Esophagus muscularis mucosa (tissue), 4 donors: ENCODE results near the gene SRGAP3. TPM values are rescaled to one million over a fixed set of nuclear protein-coding genes. Genes with fewer than 3 reads are reported as not detected.

Experiments used
- DNase-seq: peaks from one replicate; pipeline ENCODE4 v3.0.0-alpha.2; 2017; ENCODE audit errors: extremely low spot score
- H3K27ac ChIP-seq, 4 donors: fragments of 200-600 bp; sonication (generic); replicated peaks in 1 of 4; 1 replicate in 3 of 4; 2 replicates in 1 of 4; pipeline ENCODE4 v1.5.1; 2016 to 2019; ENCODE audit warnings: mild to moderate bottlenecking in 1 of 4
- H3K27me3 ChIP-seq, 4 donors: fragments of 200-600 bp; sonication (generic); one replicate each; pipeline versions ENCODE4 v1.5.1 to v1.6.0; 2016 to 2019
- H3K36me3 ChIP-seq, 4 donors: fragments of 200-600 bp; sonication (generic); one replicate each; pipeline ENCODE4 v1.5.1; 2016 to 2019
- H3K4me1 ChIP-seq, 4 donors: fragments of 200-600 bp; sonication (generic); one replicate each; pipeline ENCODE4 v1.5.1; 2016 to 2019
- H3K4me3 ChIP-seq, 4 donors: fragments of 200-600 bp; sonication (generic); 1 replicate in 2 of 4; 2 replicates in 2 of 4; pipeline ENCODE4 v1.5.1; 2016 to 2019; ENCODE audit warnings: mild to moderate bottlenecking in 4 of 4, moderate library complexity in 1 of 4
- H3K9me3 ChIP-seq, 4 donors: fragments of 200-600 bp; sonication (generic); 1 replicate in 3 of 4; 2 replicates in 1 of 4; pipeline ENCODE4 v1.5.1; 2016 to 2019
- EP300 ChIP-seq: sonication (generic); formaldehyde crosslinking; IDR thresholded peaks from one replicate; pipeline ENCODE4 v1.6.1; 2017; ENCODE audit warnings: antibody characterized with exemption
- POLR2A ChIP-seq: fragments of 450-650 bp; IDR thresholded peaks from one replicate; pipeline ENCODE4 v1.6.1; 2017; ENCODE audit warnings: antibody characterized with exemption, moderate library complexity, mild to moderate bottlenecking, low read depth
- POLR2AphosphoS5 ChIP-seq, 2 donors: sonication (generic); formaldehyde crosslinking; IDR thresholded peaks; one replicate each; pipeline ENCODE4 v1.6.1; 2017; ENCODE audit warnings: antibody characterized with exemption in 2 of 2
- WGBS: methylation state at CpG from one replicate; pipeline ENCODE4 v1.1.5; 2018; 5-methylcytosine and 5-hydroxymethylcytosine counted together
- intact Hi-C: fragments of 100-400 bp; cut with DNase I; formaldehyde crosslinking; loops from one replicate; pipeline ENCODE4 v1.15.1; 2023
- total RNA-seq, 4 donors: library from RNA; depleted of rRNA; stranded (reverse); fragments of >200 nt; gene quantifications; one replicate each; pipeline versions ENCODE4 v1.1.0 to v1.2.1, GENCODE V29; 2016
- TF ChIP-seq, protein P1 (sequence below), 3 experiments: fragments of 200-600 bp in 2 of 3; fragments of 450-650 bp in 1 of 3; sonication (generic) in 2 of 3; IDR thresholded peaks; one replicate each; pipeline ENCODE4 v1.5.1; 2017 to 2019; ENCODE audit warnings: antibody characterized with exemption in 3 of 3, mild to moderate bottlenecking in 2 of 3, moderate library complexity in 1 of 3

SRGAP3 gene
- total RNA-seq, 4 donors from 2014 or later: 2.4 to 8.6 (median 3.1) TPM

DNA sequence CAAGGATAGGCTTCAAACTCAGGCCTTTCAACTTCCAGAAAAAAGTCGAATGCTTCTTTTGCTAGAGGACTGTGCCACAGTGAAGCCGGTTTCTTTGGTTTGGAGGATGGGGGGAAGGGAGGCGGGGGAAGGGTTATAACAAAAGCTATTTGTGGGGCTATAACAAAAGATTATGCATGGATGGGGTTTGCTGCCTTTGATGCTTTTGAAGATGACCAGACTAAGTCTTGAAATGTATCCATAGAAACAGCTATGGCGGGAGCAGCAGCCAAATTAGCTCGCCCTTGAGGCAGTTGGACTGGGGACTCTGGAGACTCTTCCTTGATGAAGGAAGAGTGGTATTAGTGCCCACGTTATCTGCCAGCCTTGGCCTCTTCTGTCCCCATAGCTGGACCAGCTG is 47.5 kb downstream of the SRGAP3 start:
- no peaks in the 10 kb centered on the region for H3K4me1 ChIP-seq
- H3K27ac ChIP-seq: no peak overlapping the region
- H3K9me3 ChIP-seq: no peaks in the 10 kb centered on the region
- no peak overlapping the region for H3K4me3 ChIP-seq
- intact Hi-C loops: no loop called here
- TF ChIP-seq, protein P1, sequence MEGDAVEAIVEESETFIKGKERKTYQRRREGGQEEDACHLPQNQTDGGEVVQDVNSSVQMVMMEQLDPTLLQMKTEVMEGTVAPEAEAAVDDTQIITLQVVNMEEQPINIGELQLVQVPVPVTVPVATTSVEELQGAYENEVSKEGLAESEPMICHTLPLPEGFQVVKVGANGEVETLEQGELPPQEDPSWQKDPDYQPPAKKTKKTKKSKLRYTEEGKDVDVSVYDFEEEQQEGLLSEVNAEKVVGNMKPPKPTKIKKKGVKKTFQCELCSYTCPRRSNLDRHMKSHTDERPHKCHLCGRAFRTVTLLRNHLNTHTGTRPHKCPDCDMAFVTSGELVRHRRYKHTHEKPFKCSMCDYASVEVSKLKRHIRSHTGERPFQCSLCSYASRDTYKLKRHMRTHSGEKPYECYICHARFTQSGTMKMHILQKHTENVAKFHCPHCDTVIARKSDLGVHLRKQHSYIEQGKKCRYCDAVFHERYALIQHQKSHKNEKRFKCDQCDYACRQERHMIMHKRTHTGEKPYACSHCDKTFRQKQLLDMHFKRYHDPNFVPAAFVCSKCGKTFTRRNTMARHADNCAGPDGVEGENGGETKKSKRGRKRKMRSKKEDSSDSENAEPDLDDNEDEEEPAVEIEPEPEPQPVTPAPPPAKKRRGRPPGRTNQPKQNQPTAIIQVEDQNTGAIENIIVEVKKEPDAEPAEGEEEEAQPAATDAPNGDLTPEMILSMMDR (IDR thresholded peaks at IDR 0.05): no peak
- TF ChIP-seq POLR2AphosphoS5 (IDR thresholded peaks at IDR 0.05): no peak
- no peak for TF ChIP-seq EP300
- TF ChIP-seq POLR2A: no peak
- WGBS: 89% methylated on average over 6 of the region's 6 CpGs
- no peaks in the 10 kb centered on the region for H3K27me3 ChIP-seq
- H3K36me3 ChIP-seq: no peaks in the 10 kb centered on the region
- no peak for DNase-seq

DNA sequence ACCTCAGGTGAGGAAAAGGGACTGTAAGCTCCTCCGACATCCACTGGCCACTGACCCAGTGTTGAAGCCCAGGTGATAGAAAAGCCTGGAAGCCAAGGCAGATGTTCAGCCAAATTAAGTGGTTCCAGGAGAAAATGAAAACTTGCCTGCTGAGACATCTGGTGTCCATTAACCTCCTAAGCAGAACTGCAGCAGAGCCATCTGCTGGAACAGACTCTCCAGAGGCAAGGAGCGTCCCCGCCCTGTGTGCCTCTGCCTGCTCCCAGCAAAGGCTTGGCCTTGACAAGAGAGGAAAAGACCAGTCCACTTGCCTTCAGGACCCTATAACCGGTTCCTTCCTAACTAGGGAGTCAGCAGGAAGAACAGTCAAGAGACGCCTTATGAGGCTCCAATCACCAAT is 48.2 kb downstream of the SRGAP3 start:
- intact Hi-C loops: no loop called here
- TF ChIP-seq POLR2AphosphoS5 (IDR thresholded peaks at IDR 0.05) (no peak), EP300 (no peak)
- TF ChIP-seq, protein P1 (IDR thresholded peaks at IDR 0.05): no peak
- Histone ChIP-seq H3K27me3 (no peaks in the 10 kb centered on the region), H3K36me3 (no peaks in the 10 kb centered on the region), H3K4me3 (no peak overlapping the region), H3K4me1 (no peaks in the 10 kb centered on the region), H3K27ac (no peak overlapping the region), H3K9me3 (no peaks in the 10 kb centered on the region)
- WGBS: 75% methylated on average over 5 of the region's 5 CpGs
- no peak for DNase-seq

DNA sequence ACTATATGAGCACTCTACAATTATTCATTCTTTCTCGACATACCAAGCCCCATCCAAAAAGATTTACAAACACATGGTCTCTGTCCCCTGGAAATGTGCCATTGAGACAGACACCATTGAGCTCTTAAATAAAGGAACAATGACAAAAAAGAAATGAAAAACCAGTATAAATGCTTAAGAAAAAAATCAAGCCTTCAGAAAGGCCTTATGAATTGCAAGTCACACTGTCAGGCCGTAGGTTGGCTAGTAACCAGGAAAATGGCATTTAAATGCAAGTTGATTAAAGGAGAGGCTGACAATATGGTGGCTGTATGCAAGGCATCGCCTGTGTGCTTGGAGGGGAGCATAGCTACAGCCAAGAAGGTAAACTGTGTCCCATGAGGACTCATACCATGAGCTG is 49.7 kb downstream of the SRGAP3 start:
- H3K4me3 ChIP-seq: no peak overlapping the region
- H3K9me3 ChIP-seq: no peaks in the 10 kb centered on the region
- TF ChIP-seq EP300: no peak
- TF ChIP-seq, protein P1 (IDR thresholded peaks at IDR 0.05): no peak
- TF ChIP-seq POLR2A: no peak
- intact Hi-C loops: no loop called here
- no peaks in the 10 kb centered on the region for H3K36me3 ChIP-seq
- H3K27ac ChIP-seq: no peak overlapping the region
- H3K4me1 ChIP-seq: no peaks in the 10 kb centered on the region
- no peak for DNase-seq
- 86% methylated on average over 3 of the region's 3 CpGs for whole genome bisulfite sequencing
- H3K27me3 ChIP-seq: no peaks in the 10 kb centered on the region

DNA sequence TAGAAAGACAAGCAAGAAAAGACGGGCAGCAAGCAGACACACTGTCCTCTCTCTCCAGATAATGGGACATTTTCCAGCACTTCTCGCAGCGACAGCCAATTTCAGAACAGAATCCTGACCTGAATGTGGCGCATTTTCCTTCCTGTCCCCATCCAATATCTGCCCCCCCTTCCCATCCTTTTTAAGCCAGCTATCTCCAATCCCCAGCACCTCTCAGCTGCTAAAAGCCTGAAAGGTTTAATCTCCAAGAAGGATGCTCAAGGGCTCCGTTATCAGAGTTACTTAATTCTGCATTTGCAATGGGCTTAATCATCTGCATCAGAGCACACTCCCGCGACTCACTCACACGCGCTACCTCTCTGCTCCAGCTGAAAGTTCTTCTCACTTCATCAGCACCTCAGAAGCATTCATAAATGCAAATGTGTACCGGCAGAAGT is 50.5 kb downstream of the SRGAP3 start:
- Histone ChIP-seq H3K4me3 (no peak overlapping the region), H3K9me3 (no peaks in the 10 kb centered on the region), H3K4me1 (no peaks in the 10 kb centered on the region), H3K27me3 (no peaks in the 10 kb centered on the region), H3K27ac (no peak overlapping the region), H3K36me3 (no peaks in the 10 kb centered on the region)
- intact Hi-C loops: no loop called here
- no peak for DNase-seq
- 86% methylated on average over 10 of the region's 10 CpGs for WGBS
- no peak for TF ChIP-seq POLR2AphosphoS5 (IDR thresholded peaks at IDR 0.05)
- no peak for TF ChIP-seq EP300
- TF ChIP-seq, protein P1 (IDR thresholded peaks at IDR 0.05): no peak
- TF ChIP-seq POLR2A: no peak

DNA sequence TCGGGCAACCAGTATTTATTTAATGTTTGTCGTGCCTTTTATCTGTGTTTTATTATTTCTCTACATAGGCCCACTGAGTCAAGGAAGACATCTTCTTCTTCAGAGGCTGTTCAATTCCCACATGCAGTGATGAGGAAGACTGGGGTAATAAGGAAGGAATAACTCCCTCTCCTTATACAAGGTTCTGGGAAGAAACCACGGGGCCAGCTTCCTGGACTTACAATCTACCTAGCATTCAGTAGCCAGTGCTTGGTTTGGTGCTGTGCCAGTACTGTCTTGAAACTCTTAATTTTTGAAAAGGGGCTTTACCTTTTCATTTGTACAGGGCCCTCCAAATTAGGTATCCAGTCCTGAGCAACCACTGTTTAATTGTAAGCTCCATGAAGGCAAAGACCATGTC is 51.2 kb downstream of the SRGAP3 start:
- H3K27ac ChIP-seq: no peak overlapping the region
- H3K27me3 ChIP-seq: no peaks in the 10 kb centered on the region
- WGBS: 84% methylated on average over 3 of the region's 3 CpGs
- TF ChIP-seq, protein P1 (IDR thresholded peaks at IDR 0.05): no peak
- DNase-seq: no peak
- no peaks in the 10 kb centered on the region for H3K9me3 ChIP-seq
- intact Hi-C loops: no loop called here
- H3K4me1 ChIP-seq: no peaks in the 10 kb centered on the region
- H3K4me3 ChIP-seq: no peak overlapping the region
- H3K36me3 ChIP-seq: no peaks in the 10 kb centered on the region
